HCT116 (cell line): ENCODE data around the gene LMAN2L.

Source experiments
- EGR1 ChIP-seq: IDR thresholded peaks from 2 replicates; pipeline ENCODE4 v1.6.1; 2012; ENCODE audit warnings: low read depth
- EZH2 ChIP-seq: fragments of 200-600 bp; sonication (generic); IDR thresholded peaks from 2 replicates; pipeline ENCODE4 v1.6.1; 2017; ENCODE audit warnings: antibody characterized with exemption, mixed run types
- JUND ChIP-seq: IDR thresholded peaks from 2 replicates; pipeline ENCODE4 v1.6.1; 2012
- POLR2A ChIP-seq: IDR thresholded peaks from 2 replicates; pipeline ENCODE4 v1.7.0; 2011; ENCODE audit warnings: borderline replicate concordance; ENCODE audit not compliant: insufficient read depth, insufficient read length; ENCODE audit errors: extremely low read depth
- POLR2AphosphoS5 ChIP-seq: IDR thresholded peaks from 2 replicates; pipeline ENCODE4 v1.6.1; 2011; ENCODE audit warnings: mild to moderate bottlenecking, low read depth, low read length, moderate library complexity
- RAD21 ChIP-seq: IDR thresholded peaks from 2 replicates; pipeline ENCODE4 v1.6.1; 2012; ENCODE audit warnings: low read depth, mild to moderate bottlenecking
- SRF ChIP-seq: IDR thresholded peaks from 2 replicates; pipeline ENCODE4 v1.6.1; 2012; ENCODE audit warnings: low read depth
- TF ChIP-seq, protein P1 (sequence below), 3 experiments: fragments of 200-600 bp in 1 of 3; sonication (generic) in 1 of 3; IDR thresholded peaks in 2 of 3; conservative IDR thresholded peaks in 1 of 3; 2 replicates each; pipeline ENCODE4 v1.5.1; 2012 to 2017; ENCODE audit warnings: low read depth in 2 of 3, low read length in 2 of 3, antibody characterized with exemption in 1 of 3, borderline replicate concordance in 1 of 3, control low read depth in 1 of 3, mild to moderate bottlenecking in 1 of 3, mixed read lengths in 1 of 3, mixed run types in 1 of 3, moderate library complexity in 1 of 3; ENCODE audit not compliant: insufficient read depth in 1 of 3
- TF ChIP-seq, protein P2 (sequence below): IDR thresholded peaks from 2 replicates; pipeline ENCODE4 v1.6.1; 2012; ENCODE audit warnings: low read depth
- TF ChIP-seq, protein P3 (sequence below): IDR thresholded peaks from 2 replicates; pipeline ENCODE4 v1.6.1; 2012
- TF ChIP-seq, protein P4 (sequence below): IDR thresholded peaks from 2 replicates; pipeline ENCODE4 v1.6.1; 2012

DNA sequence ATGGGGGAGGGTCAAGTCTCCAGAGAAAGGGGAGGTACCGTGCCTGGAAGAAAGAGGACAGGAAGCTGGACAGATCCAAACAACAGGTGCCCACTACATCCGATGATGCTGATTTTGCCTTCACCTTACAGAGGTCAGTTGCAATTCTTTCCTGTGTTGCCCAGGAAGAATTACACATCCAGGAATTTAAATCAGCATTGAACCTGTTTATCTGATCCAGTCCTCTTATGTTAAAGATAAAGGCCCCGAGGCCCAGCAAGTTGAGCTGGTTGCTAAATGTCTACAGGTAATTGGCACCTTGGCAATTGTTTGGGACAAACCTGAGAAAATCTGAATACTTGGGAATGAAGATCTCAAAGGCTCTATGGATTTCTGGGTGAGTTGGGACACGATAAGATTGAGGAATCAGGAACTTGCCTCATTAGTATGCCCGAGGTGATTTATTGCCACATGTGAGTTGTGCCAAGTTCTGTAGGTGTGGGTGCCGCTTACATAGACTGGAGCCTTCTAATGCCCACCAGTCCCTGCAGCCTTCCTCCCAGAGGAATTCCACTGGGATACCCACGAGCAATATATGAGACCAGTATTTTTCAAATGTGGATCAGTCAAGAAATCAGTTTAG, 13.9 kb upstream of the LMAN2L start:
- TF ChIP-seq, protein P1, sequence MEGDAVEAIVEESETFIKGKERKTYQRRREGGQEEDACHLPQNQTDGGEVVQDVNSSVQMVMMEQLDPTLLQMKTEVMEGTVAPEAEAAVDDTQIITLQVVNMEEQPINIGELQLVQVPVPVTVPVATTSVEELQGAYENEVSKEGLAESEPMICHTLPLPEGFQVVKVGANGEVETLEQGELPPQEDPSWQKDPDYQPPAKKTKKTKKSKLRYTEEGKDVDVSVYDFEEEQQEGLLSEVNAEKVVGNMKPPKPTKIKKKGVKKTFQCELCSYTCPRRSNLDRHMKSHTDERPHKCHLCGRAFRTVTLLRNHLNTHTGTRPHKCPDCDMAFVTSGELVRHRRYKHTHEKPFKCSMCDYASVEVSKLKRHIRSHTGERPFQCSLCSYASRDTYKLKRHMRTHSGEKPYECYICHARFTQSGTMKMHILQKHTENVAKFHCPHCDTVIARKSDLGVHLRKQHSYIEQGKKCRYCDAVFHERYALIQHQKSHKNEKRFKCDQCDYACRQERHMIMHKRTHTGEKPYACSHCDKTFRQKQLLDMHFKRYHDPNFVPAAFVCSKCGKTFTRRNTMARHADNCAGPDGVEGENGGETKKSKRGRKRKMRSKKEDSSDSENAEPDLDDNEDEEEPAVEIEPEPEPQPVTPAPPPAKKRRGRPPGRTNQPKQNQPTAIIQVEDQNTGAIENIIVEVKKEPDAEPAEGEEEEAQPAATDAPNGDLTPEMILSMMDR (IDR thresholded peaks at IDR 0.05 in 2 of 3, conservative IDR thresholded peaks at IDR 0.05 in 1 of 3; ENCODE audit: borderline replicate concordance in 1 of 3, insufficient read depth in 1 of 3, low read depth in 2 of 3, low read length in 2 of 3), result no peak
- TF ChIP-seq POLR2AphosphoS5, result no peak
- TF ChIP-seq POLR2A, result no peak
- TF ChIP-seq EZH2, result no peak
- TF ChIP-seq, protein P2, sequence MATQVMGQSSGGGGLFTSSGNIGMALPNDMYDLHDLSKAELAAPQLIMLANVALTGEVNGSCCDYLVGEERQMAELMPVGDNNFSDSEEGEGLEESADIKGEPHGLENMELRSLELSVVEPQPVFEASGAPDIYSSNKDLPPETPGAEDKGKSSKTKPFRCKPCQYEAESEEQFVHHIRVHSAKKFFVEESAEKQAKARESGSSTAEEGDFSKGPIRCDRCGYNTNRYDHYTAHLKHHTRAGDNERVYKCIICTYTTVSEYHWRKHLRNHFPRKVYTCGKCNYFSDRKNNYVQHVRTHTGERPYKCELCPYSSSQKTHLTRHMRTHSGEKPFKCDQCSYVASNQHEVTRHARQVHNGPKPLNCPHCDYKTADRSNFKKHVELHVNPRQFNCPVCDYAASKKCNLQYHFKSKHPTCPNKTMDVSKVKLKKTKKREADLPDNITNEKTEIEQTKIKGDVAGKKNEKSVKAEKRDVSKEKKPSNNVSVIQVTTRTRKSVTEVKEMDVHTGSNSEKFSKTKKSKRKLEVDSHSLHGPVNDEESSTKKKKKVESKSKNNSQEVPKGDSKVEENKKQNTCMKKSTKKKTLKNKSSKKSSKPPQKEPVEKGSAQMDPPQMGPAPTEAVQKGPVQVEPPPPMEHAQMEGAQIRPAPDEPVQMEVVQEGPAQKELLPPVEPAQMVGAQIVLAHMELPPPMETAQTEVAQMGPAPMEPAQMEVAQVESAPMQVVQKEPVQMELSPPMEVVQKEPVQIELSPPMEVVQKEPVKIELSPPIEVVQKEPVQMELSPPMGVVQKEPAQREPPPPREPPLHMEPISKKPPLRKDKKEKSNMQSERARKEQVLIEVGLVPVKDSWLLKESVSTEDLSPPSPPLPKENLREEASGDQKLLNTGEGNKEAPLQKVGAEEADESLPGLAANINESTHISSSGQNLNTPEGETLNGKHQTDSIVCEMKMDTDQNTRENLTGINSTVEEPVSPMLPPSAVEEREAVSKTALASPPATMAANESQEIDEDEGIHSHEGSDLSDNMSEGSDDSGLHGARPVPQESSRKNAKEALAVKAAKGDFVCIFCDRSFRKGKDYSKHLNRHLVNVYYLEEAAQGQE, result no peak
- no peak for TF ChIP-seq EGR1
- TF ChIP-seq RAD21, result no peak
- TF ChIP-seq, protein P3, sequence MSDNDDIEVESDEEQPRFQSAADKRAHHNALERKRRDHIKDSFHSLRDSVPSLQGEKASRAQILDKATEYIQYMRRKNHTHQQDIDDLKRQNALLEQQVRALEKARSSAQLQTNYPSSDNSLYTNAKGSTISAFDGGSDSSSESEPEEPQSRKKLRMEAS, result no peak
- TF ChIP-seq, protein P4, sequence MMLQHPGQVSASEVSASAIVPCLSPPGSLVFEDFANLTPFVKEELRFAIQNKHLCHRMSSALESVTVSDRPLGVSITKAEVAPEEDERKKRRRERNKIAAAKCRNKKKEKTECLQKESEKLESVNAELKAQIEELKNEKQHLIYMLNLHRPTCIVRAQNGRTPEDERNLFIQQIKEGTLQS, result no peak
- TF ChIP-seq JUND, result no peak
- TF ChIP-seq SRF, result no peak
